ENCODE data around the gene HEPACAM.
A peak's percentile ranks its signal among the peaks of the same experiment; 100 is the strongest.
"Not testable (repeated sequence)": the region's sequence is repeated elsewhere in the genome, so short reads cannot be mapped to it uniquely, and the experiment has no call there.

Gene HEPACAM

GRCh38 chr11:124935548-124936514, at the start of gene HEPACAM:
HEPACAM (minus strand) TSS chr11:124936047; CDS start chr11:124936006, 41 bp downstream.
- DNase-seq (ENCODE audit: low read depth): no peak

GRCh38 chr11:124984512-124984854, 48.6 kb upstream of the HEPACAM start:
- no peak for DNase-seq (ENCODE audit: low read depth)

GRCh38 chr11:124983674-124984511, 48.0 kb upstream of the HEPACAM start:
- DNase-seq (ENCODE audit: low read depth): no peak

- no peak for DNase-seq (ENCODE audit: low read depth)
Measured at GRCh38 chr11:124982043-124982442, 46.2 kb upstream of the HEPACAM start.

GRCh38 chr11:124978316-124978715, 42.5 kb upstream of the HEPACAM start:
- no peak for DNase-seq (ENCODE audit: low read depth)

GRCh38 chr11:124977006-124977405, 41.2 kb upstream of the HEPACAM start:
- DNase-seq (ENCODE audit: low read depth): no peak

- DNase-seq (ENCODE audit: low read depth): no peak
Measured at GRCh38 chr11:124976531-124976930, 40.7 kb upstream of the HEPACAM start.

GRCh38 chr11:124971810-124972209, 36.0 kb upstream of the HEPACAM start:
- DNase-seq (ENCODE audit: low read depth): no peak

- no peak for DNase-seq (ENCODE audit: low read depth)
Measured at GRCh38 chr11:124970925-124971324, 35.1 kb upstream of the HEPACAM start.

- DNase-seq (ENCODE audit: low read depth): not testable (repeated sequence)
Measured at GRCh38 chr11:124968197-124968596, 32.4 kb upstream of the HEPACAM start.

GRCh38 chr11:124961972-124962609, 26.2 kb upstream of the HEPACAM start:
- DNase-seq (ENCODE audit: low read depth): no peak

- DNase-seq (ENCODE audit: low read depth): no peak
Measured at GRCh38 chr11:124955035-124955434, 19.2 kb upstream of the HEPACAM start.

- no peak for DNase-seq (ENCODE audit: low read depth)
Measured at GRCh38 chr11:124954590-124954955, 18.7 kb upstream of the HEPACAM start.

GRCh38 chr11:124953753-124954589, 18.1 kb upstream of the HEPACAM start, which contains the start of gene CCDC15:
CCDC15 (plus strand) TSS chr11:124954202; CDS start chr11:124954733, 531 bp downstream.
- peak; percentile 85 for DNase-seq (ENCODE audit: low read depth)

- no peak for DNase-seq (ENCODE audit: low read depth)
Measured at GRCh38 chr11:124951341-124951740, 15.5 kb upstream of the HEPACAM start.

GRCh38 chr11:124950601-124951330, 14.9 kb upstream of the HEPACAM start:
- no peak for DNase-seq (ENCODE audit: low read depth)

- DNase-seq (ENCODE audit: low read depth): no peak
Measured at GRCh38 chr11:124946735-124947141, 10.9 kb upstream of the HEPACAM start.

GRCh38 chr11:124945826-124946225, 10.0 kb upstream of the HEPACAM start:
- no peak for DNase-seq (ENCODE audit: low read depth)

- no peak for DNase-seq (ENCODE audit: low read depth)
Measured at GRCh38 chr11:124944565-124944964, 8.7 kb upstream of the HEPACAM start.

GRCh38 chr11:124943741-124944140, 7.9 kb upstream of the HEPACAM start:
- no peak for DNase-seq (ENCODE audit: low read depth)

GRCh38 chr11:124943254-124943616, 7.4 kb upstream of the HEPACAM start:
- DNase-seq (ENCODE audit: low read depth): no peak

All from stimulated activated CD8-positive, alpha-beta memory T cell treated with anti-CD3 and anti-CD28 coated beads, Interleukin-15, amount 100 ng/mL, for 24 hours (primary cell).